WERI-Rb-1 (cell line): Measurements from ENCODE around the gene S100A12.
"Not testable (repeated sequence)": the region's sequence is repeated elsewhere in the genome, so short reads cannot be mapped to it uniquely, and the experiment has no call there.

Source experiments
- DNase-seq: peaks from one replicate; pipeline ENCODE4 v3.0.0-alpha.2; 2020
- H3K27ac ChIP-seq: fragments of 250-450 bp; sonication (Bioruptor Pico); 2 replicates; pipeline ENCODE4 v1.5.1; 2020; ENCODE audit warnings: mild to moderate bottlenecking, moderate library complexity
- H3K27me3 ChIP-seq: fragments of 250-450 bp; sonication (Bioruptor Pico); 2 replicates; pipeline ENCODE4 v1.5.1; 2021; ENCODE audit warnings: mild to moderate bottlenecking, low read depth, moderate library complexity; ENCODE audit not compliant: insufficient read depth, severe bottlenecking
- H3K36me3 ChIP-seq: fragments of 250-450 bp; sonication (Bioruptor Pico); 2 replicates; pipeline ENCODE4 v1.5.1; 2020; ENCODE audit warnings: mild to moderate bottlenecking, moderate library complexity
- H3K4me3 ChIP-seq: 2 replicates; pipeline ENCODE4 v1.5.1; 2011; ENCODE audit warnings: low read depth, mild to moderate bottlenecking, control low read depth, low read length
- H3K9me3 ChIP-seq: fragments of 250-450 bp; sonication (Bioruptor Pico); 2 replicates; pipeline ENCODE4 v1.5.1; 2021; ENCODE audit warnings: mild to moderate bottlenecking, moderate library complexity; ENCODE audit not compliant: severe bottlenecking
- CTCF ChIP-seq: IDR thresholded peaks from 2 replicates; pipeline ENCODE4 v1.5.1; 2011; ENCODE audit warnings: low read depth, mild to moderate bottlenecking, control low read depth, inconsistent platforms, low read length

Gene S100A12

GRCh38 chr1:153349363-153350320 is 25.8 kb downstream of the S100A12 start:
- Histone ChIP-seq H3K4me3 (no peak overlapping the region), H3K27ac (no peak overlapping the region), H3K9me3 (peaks cover 1% of the 10 kb centered on the region), H3K27me3 (peaks cover 80% of the 10 kb centered on the region), H3K36me3 (no peaks in the 10 kb centered on the region)
- peak; percentile 14 for DNase-seq
- TF ChIP-seq CTCF = no peak

GRCh38 chr1:153348511-153349362 is 26.7 kb downstream of the S100A12 start, which contains the start of gene PGLYRP4:
TSS of gene PGLYRP4 (minus strand) at chr1:153348841. CDS start at chr1:153347932, 909 bp downstream.
- no peaks in the 10 kb centered on the region for H3K36me3 ChIP-seq
- no peak within 1 kb of the TSS for H3K4me3 ChIP-seq
- TF ChIP-seq CTCF = 0 out of 2 replicates have a peak, but pooled peaks have one; percentile 33
- peaks cover 3% of the 10 kb centered on the region for H3K9me3 ChIP-seq
- peaks cover 80% of the 10 kb centered on the region for H3K27me3 ChIP-seq
- no peak within 1 kb of the TSS for H3K27ac ChIP-seq
- peak; percentile 55 for DNase-seq

GRCh38 chr1:153347856-153348255 is 27.6 kb downstream of the S100A12 start:
- TF ChIP-seq CTCF = no peak
- H3K9me3 ChIP-seq = peaks cover 3% of the 10 kb centered on the region
- peaks cover 88% of the 10 kb centered on the region for H3K27me3 ChIP-seq
- DNase-seq = peak; percentile 51
- no peaks in the 10 kb centered on the region for H3K36me3 ChIP-seq
- H3K4me3 ChIP-seq = no peak overlapping the region
- no peak overlapping the region for H3K27ac ChIP-seq

GRCh38 chr1:153347049-153347448 is 28.4 kb downstream of the S100A12 start:
- H3K9me3 ChIP-seq, H3K27ac ChIP-seq, H3K36me3 ChIP-seq, H3K4me3 ChIP-seq: not testable (repeated sequence)
- DNase-seq = peak; percentile 5
- H3K27me3 ChIP-seq = peaks cover 94% of the 10 kb centered on the region

GRCh38 chr1:153346077-153346723 is 29.2 kb downstream of the S100A12 start:
- no peak overlapping the region for H3K4me3 ChIP-seq
- no peak for TF ChIP-seq CTCF
- peak; percentile 7 for DNase-seq
- peaks cover 94% of the 10 kb centered on the region for H3K27me3 ChIP-seq
- peaks cover 7% of the 10 kb centered on the region for H3K9me3 ChIP-seq
- no peak overlapping the region for H3K27ac ChIP-seq
- no peaks in the 10 kb centered on the region for H3K36me3 ChIP-seq
